Central memory CD4-positive, alpha-beta T cell (primary cell): ENCODE measurements around the gene ANKRD61.
"Not testable (repeated sequence)": the region's sequence is repeated elsewhere in the genome, so short reads cannot be mapped to it uniquely, and the experiment has no call there.

Experiments
- DNase-seq: peaks from one replicate; pipeline ENCODE4 v3.0.0; 2022

ANKRD61 gene

GRCh38 chr7:6032167-6032566 lies 991 bp downstream of the ANKRD61 start:
- DNase-seq, result no peak

GRCh38 chr7:6032641-6033040 lies 1.5 kb downstream of the ANKRD61 start:
- DNase-seq, result no peak

GRCh38 chr7:6035165-6035564 lies 4.0 kb downstream of the ANKRD61 start:
- DNase-seq, result no peak

- no peak for DNase-seq
Measured at GRCh38 chr7:6035686-6036085, 4.5 kb downstream of the ANKRD61 start.

GRCh38 chr7:6049780-6050179 lies 18.6 kb downstream of the ANKRD61 start:
- DNase-seq, result no peak

GRCh38 chr7:6051185-6051584 lies 20.0 kb downstream of the ANKRD61 start:
- not testable (repeated sequence) for DNase-seq

- no peak for DNase-seq
Measured at GRCh38 chr7:6056616-6057015, 25.4 kb downstream of the ANKRD61 start.

- no peak for DNase-seq
Measured at GRCh38 chr7:6057316-6058129, 26.3 kb downstream of the ANKRD61 start.

- not testable (repeated sequence) for DNase-seq
Measured at GRCh38 chr7:6059941-6060340, 28.8 kb downstream of the ANKRD61 start.

- no peak for DNase-seq
Measured at GRCh38 chr7:6071406-6071805, 40.2 kb downstream of the ANKRD61 start.

- DNase-seq, result no peak
Measured at GRCh38 chr7:6074612-6075380, 43.6 kb downstream of the ANKRD61 start.

- no peak for DNase-seq
Measured at GRCh38 chr7:6078548-6078947, 47.4 kb downstream of the ANKRD61 start.

- not testable (repeated sequence) for DNase-seq
Measured at GRCh38 chr7:6083047-6083446, 51.9 kb downstream of the ANKRD61 start.
